Panc1 (cell line): ENCODE results near the gene ASPA.
"Not testable (repeated sequence)": the region's sequence is repeated elsewhere in the genome, so short reads cannot be mapped to it uniquely, and the experiment has no call there.

Experiments
- POLR2AphosphoS5 ChIP-seq: IDR thresholded peaks from 2 replicates; pipeline ENCODE4 v1.6.1; 2012; ENCODE audit warnings: mild to moderate bottlenecking, low read depth, low read length, moderate library complexity
- SIN3A ChIP-seq: IDR thresholded peaks from 2 replicates; pipeline ENCODE4 v1.6.1; 2012; ENCODE audit warnings: low read depth, mild to moderate bottlenecking, low read length, moderate library complexity, borderline replicate concordance; ENCODE audit not compliant: insufficient read depth

DNA sequence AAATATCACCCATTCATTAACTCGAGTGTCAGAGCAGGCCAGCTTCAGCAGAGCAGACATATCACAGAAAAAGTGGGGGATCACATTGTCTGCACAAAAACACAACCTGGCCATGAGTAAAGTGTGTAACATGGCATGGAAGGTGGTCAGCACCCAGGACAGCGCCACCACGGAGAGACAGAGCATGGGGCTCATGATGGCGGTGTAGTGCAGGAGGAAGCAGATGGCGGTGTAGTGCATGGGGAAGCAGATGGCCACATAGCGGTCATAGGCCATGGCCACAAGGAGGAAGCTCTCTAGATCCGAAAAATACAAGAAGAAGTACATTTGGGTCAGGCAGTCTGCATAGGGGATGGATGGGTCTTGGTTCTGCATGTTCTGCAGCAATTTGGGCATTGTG is 42.6 kb upstream of the ASPA start:
- TF ChIP-seq SIN3A, POLR2AphosphoS5: not testable (repeated sequence)
